ENCODE data around the gene FAM171A1. TPM values are rescaled to one million over a fixed set of nuclear protein-coding genes. Genes with fewer than 3 reads are reported as not detected.

FAM171A1 gene
- total and polyA plus RNA-seq, 7 donors = 4.3 to 29.0 (median 7.2) TPM

GRCh38 chr10:15258255-15258654, 112.8 kb downstream of the FAM171A1 start:
- 92 to 94% methylated on average over 6 of the region's 6 CpGs for WGBS, 2 donors
- intact Hi-C loops (cut with DNase I) = no loop called here
- TF ChIP-seq EP300 (IDR thresholded peaks at IDR 0.05) (no peak), POLR2AphosphoS5 (IDR thresholded peaks at IDR 0.05) (no peak), POLR2A (IDR thresholded peaks at IDR 0.05) (no peak)
- TF ChIP-seq, protein P1, sequence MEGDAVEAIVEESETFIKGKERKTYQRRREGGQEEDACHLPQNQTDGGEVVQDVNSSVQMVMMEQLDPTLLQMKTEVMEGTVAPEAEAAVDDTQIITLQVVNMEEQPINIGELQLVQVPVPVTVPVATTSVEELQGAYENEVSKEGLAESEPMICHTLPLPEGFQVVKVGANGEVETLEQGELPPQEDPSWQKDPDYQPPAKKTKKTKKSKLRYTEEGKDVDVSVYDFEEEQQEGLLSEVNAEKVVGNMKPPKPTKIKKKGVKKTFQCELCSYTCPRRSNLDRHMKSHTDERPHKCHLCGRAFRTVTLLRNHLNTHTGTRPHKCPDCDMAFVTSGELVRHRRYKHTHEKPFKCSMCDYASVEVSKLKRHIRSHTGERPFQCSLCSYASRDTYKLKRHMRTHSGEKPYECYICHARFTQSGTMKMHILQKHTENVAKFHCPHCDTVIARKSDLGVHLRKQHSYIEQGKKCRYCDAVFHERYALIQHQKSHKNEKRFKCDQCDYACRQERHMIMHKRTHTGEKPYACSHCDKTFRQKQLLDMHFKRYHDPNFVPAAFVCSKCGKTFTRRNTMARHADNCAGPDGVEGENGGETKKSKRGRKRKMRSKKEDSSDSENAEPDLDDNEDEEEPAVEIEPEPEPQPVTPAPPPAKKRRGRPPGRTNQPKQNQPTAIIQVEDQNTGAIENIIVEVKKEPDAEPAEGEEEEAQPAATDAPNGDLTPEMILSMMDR (IDR thresholded peaks at IDR 0.05) = no peak
- no peaks in the 10 kb centered on the region for H3K27me3 ChIP-seq
- H3K4me1 ChIP-seq = no peaks in the 10 kb centered on the region
- H3K4me3 ChIP-seq = no peak overlapping the region
- no peaks in the 10 kb centered on the region for H3K9me3 ChIP-seq
- DNase-seq = no peak
- no peak overlapping the region for H3K27ac ChIP-seq
- H3K36me3 ChIP-seq = no peaks in the 10 kb centered on the region

- no peaks in the 10 kb centered on the region for H3K27me3 ChIP-seq
- 89 to 92% methylated on average over 6 of the region's 6 CpGs for WGBS, 2 donors
- no peak overlapping the region for H3K4me3 ChIP-seq
- H3K9me3 ChIP-seq = no peaks in the 10 kb centered on the region
- TF ChIP-seq EP300 (IDR thresholded peaks at IDR 0.05) (no peak), POLR2AphosphoS5 (IDR thresholded peaks at IDR 0.05) (no peak), POLR2A (IDR thresholded peaks at IDR 0.05) (no peak)
- TF ChIP-seq, protein P1 (IDR thresholded peaks at IDR 0.05) = no peak
- H3K27ac ChIP-seq = no peak overlapping the region
- intact Hi-C loops (cut with DNase I) = no loop called here
- no peaks in the 10 kb centered on the region for H3K36me3 ChIP-seq
- no peaks in the 10 kb centered on the region for H3K4me1 ChIP-seq
- no peak for DNase-seq
Observed at GRCh38 chr10:15255961-15256360, 115.1 kb downstream of the FAM171A1 start.

- no peak for DNase-seq
- no peaks in the 10 kb centered on the region for H3K9me3 ChIP-seq
Observed at GRCh38 chr10:15254808-15255648, 116.1 kb downstream of the FAM171A1 start.

GRCh38 chr10:15253951-15254807, 116.9 kb downstream of the FAM171A1 start:
- Histone ChIP-seq H3K27me3 (no peaks in the 10 kb centered on the region), H3K36me3 (no peaks in the 10 kb centered on the region), H3K9me3 (no peaks in the 10 kb centered on the region), H3K4me1 (no peaks in the 10 kb centered on the region), H3K4me3 (no peak overlapping the region), H3K27ac (no peak overlapping the region)
- no peak for DNase-seq
- 72 to 86% methylated on average over 16 of the region's 16 CpGs for WGBS, 2 donors
- intact Hi-C loops (cut with DNase I) = no loop called here
- TF ChIP-seq, protein P1 (IDR thresholded peaks at IDR 0.05) = no peak
- TF ChIP-seq EP300 (IDR thresholded peaks at IDR 0.05) (no peak), POLR2A (IDR thresholded peaks at IDR 0.05) (no peak), POLR2AphosphoS5 (IDR thresholded peaks at IDR 0.05) (no peak)

More at GRCh38 chr10:15254808-15255648, 116.1 kb downstream of the FAM171A1 start:
- 60 to 85% methylated on average over 10 of the region's 10 CpGs for WGBS, 2 donors
- Histone ChIP-seq H3K27me3 (no peaks in the 10 kb centered on the region), H3K27ac (no peak overlapping the region), H3K4me3 (no peak overlapping the region), H3K36me3 (no peaks in the 10 kb centered on the region), H3K4me1 (no peaks in the 10 kb centered on the region)
- intact Hi-C loops (cut with DNase I) = no loop called here
- no peak for TF ChIP-seq POLR2AphosphoS5 (IDR thresholded peaks at IDR 0.05)
- no peak for TF ChIP-seq EP300 (IDR thresholded peaks at IDR 0.05)
- TF ChIP-seq, protein P1 (IDR thresholded peaks at IDR 0.05) = no peak
- no peak for TF ChIP-seq POLR2A (IDR thresholded peaks at IDR 0.05)
